Fibroblast of villous mesenchyme (primary cell): ENCODE measurements around the gene HEYL. TPM values are rescaled to one million over a fixed set of nuclear protein-coding genes. Genes with fewer than 3 reads are reported as not detected.
A peak's percentile ranks its signal among the peaks of the same experiment; 100 is the strongest.

Source experiments
- DNase-seq: peaks from one replicate; pipeline ENCODE4 v3.0.0-alpha.2; 2010; ENCODE audit warnings: low read depth
- H3K4me3 ChIP-seq: 2 replicates; pipeline ENCODE4 v1.5.1; 2011; ENCODE audit warnings: low read depth, mild to moderate bottlenecking, low read length
- total RNA-seq: library from RNA; depleted of rRNA; stranded (reverse); fragments of >200 nt; gene quantifications from 2 replicates; pipeline ENCODE4 v1.2.3, GENCODE V29; 2012
- TF ChIP-seq, protein P1 (sequence below): IDR thresholded peaks from 2 replicates; pipeline ENCODE4 v1.5.1; 2012; ENCODE audit warnings: low read depth, mild to moderate bottlenecking, low read length; ENCODE audit not compliant: insufficient read depth

Gene HEYL
- total RNA-seq, 1 donor: under 0.01 TPM

DNA sequence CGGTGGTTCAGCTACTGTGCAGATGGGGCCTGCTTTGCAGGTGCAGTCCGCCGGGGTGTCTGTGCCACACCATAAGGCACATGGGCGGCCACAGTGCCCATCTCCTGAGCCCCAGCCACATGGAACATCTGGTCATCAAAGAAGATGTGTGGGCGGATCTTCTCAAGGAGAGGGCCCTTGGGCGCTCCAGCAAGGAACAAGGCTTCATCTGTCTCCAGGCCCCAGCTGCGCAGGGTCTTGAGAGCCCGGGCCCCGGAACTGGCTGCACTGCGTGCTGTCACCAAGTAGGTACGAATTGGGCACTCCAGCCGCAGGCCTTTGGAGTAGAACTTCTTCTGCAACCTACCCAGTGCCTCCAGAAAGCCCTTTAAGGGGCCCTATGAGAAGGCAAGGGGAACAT is 19.7 kb upstream of the HEYL start:
- no peak for DNase-seq
- TF ChIP-seq, protein P1, sequence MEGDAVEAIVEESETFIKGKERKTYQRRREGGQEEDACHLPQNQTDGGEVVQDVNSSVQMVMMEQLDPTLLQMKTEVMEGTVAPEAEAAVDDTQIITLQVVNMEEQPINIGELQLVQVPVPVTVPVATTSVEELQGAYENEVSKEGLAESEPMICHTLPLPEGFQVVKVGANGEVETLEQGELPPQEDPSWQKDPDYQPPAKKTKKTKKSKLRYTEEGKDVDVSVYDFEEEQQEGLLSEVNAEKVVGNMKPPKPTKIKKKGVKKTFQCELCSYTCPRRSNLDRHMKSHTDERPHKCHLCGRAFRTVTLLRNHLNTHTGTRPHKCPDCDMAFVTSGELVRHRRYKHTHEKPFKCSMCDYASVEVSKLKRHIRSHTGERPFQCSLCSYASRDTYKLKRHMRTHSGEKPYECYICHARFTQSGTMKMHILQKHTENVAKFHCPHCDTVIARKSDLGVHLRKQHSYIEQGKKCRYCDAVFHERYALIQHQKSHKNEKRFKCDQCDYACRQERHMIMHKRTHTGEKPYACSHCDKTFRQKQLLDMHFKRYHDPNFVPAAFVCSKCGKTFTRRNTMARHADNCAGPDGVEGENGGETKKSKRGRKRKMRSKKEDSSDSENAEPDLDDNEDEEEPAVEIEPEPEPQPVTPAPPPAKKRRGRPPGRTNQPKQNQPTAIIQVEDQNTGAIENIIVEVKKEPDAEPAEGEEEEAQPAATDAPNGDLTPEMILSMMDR: no peak
- H3K4me3 ChIP-seq: no peak overlapping the region

DNA sequence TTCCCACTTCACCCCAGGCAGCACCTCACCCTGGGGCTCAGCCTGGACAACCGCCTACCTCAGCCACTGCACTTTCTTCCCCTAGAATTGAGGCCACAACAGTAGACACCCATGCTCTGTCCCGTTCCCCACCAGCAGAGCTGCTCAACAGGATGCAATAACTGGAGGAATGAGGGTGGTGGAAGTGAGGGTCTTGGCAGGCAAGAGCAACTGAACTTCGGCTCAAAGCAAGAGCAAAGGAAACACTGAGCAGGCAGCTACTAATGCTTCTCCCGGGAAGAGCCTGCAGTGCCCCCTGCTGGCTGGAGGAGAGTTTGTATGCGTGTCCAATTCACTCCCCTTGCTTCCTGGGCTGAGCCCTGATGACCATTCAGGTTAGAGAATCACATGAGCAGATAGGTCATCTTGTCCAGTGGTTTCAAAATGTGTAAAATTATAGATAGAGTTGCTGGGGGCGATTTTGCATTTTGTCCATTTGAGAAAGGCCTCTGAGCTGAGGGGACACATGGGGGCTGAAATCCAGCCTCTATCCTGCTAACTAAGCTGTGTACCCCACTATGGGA is 18.6 kb upstream of the HEYL start:
- no peak overlapping the region for H3K4me3 ChIP-seq
- TF ChIP-seq, protein P1: peak; percentile 76
- peak; percentile 68 for DNase-seq

DNA sequence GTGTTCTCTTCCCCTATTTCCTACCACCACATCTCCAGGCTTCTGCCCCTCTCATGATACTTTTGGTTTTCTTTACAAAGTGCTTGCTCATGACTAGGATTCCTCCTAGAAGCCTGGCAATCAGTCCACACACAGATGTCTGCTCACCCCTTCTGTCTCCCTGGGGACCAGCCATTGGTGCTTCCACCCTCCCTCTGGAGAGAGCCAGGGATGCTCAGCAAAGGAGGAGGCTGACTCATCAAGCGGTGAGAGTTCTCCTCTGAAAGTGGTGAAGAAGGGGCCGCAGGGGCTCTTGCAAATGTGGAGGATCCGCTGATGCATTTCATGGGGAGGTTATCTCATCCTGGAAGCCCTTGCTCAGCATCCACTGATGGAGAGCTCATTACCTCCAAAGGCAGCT is 18.0 kb upstream of the HEYL start:
- TF ChIP-seq, protein P1: no peak
- no peak for DNase-seq

DNA sequence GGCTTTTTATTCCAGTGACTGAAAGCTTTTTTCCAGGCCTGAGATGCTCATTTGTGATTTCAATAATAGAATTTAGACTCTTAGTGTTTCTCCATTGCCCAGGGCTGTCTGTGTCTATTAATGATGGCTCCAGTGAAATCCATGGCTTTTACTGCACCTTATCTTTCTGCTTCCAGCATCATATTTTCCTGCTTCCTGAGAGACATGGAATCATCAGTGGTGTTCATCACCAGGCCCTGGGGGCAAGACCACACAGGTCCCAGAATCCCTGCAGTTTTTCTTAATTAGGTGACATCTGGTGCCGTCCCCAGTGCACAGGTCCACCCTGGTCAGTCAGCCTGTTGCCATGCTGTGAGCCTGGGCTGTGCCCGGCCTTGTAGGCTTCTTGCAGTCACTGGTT is 16.9 kb upstream of the HEYL start:
- TF ChIP-seq, protein P1: no peak
- no peak for DNase-seq
- H3K4me3 ChIP-seq: no peak overlapping the region

More for the DNA sequence above, 18.0 kb upstream of the HEYL start:
- no peak overlapping the region for H3K4me3 ChIP-seq

DNA sequence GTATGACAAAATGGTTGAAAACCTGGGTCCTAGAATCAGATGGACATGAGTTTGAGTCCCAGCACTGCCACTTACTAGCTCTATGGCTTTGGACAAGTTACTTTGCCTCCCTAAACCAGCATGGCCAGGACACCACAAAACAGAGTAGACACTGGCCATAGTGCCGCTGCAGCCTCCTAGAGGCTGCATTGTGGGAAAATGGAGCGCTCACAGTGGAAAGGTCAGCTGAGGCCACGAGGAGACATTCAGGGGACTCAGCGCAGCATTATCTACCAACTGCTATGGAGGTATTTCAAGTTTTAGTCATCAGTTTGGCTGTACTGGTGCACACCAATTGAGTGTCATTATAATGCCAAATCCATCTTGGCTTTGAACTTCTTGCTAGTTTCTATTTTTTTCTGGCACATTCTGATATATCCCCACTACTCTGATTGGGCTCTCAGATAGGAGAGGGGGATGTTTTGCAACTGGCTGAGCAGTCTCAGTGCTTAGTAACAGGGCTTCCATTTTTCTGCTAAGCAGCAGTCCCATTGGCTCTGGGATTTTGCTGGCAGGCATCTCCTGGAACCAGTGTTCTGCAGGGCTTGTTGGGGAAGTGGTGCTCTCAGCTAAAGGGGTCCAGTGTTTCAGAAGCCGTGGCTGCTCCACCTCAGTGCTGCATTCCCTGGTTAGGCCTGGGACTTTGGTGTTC is 16.3 kb upstream of the HEYL start:
- DNase-seq: no peak
- H3K4me3 ChIP-seq: no peak overlapping the region
- TF ChIP-seq, protein P1: no peak

DNA sequence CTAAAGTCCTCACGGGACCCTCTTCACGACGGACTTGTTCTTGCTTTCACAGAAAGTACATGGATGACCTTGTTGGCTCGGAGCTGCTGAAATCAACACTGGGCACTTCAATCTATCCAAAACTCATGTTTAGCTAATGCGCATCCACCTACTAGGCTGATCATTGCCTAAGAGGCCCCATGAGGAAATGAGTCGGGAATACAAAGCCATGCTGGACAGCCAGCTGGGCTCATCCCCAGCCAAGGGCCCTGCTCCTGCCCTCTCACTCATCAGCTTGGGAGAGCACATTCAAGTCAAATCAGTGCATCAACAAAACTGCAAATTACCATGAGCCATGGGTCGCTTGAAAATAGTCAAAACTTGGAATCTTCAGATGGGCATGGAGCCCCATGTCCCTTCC is 14.8 kb upstream of the HEYL start:
- no peak overlapping the region for H3K4me3 ChIP-seq
- no peak for DNase-seq
- TF ChIP-seq, protein P1: peak; percentile 3
